GM18870 (cell line): Measurements from ENCODE around the gene THTPA.
A peak's percentile ranks its signal among the peaks of the same experiment; 100 is the strongest.

Source experiments
- ATAC-seq: cut with Tn5 transposase; IDR thresholded peaks from one replicate; pipeline ENCODE4 v1.9.1; 2021; ENCODE audit warnings: moderate library complexity; ENCODE audit not compliant: unreplicated experiment

The THTPA gene

DNA sequence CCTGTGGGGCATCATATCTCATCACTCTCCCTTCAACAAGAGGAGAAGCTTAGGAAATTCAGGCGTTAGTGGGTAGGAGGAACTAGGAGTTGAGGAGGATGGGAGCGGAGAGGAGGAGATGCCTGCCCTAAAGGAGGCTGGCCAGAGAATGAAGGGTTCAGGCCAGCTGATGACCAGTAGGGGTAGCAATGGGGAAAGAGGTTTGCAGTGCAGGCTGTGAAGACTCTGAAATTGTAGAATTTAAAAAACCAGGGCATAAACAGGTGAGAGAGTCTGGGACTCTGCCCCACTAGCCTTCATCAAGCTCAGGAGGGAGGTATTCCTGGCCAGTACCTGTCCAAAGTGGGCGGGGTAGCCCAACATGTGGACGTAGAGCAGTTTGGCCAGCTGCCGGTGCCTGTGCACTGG is 10.7 kb downstream of the THTPA start:
- ATAC-seq, result no peak

GRCh38 chr14:23567186-23568020 is 11.3 kb downstream of the THTPA start, which contains the start of gene AP1G2:
TSS of gene AP1G2 (minus strand) at chr14:23567791. CDS start at chr14:23567314, 477 bp downstream.
- peak; percentile 59 for ATAC-seq

DNA sequence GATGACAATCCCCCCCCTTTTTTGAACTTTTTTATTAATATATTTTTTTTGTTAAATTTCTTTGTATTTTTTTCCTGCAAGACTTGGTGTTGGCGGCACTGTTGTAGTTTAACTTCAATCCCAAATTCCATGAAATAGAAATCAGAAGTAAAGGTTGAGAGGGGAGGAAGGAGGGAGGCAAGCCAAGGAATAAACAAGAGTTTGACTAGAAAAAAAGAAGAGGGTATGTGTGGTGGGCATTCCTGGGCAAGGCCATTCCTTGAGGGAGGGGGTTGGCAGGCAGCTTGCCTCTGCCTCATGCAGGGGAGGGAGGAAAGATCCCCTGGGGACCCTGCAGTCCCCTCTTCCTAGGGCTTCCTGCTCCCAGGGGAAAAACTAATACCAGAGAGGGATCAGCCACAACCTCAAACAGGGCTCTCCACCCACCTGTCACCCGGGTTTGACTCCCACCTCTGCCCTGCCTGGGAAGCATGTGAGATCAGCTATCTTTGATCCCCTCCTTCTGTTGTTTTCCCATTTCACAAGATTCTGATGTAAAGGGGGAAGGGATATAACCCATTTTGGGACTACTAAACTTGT is 12.0 kb downstream of the THTPA start:
- ATAC-seq, result no peak

DNA sequence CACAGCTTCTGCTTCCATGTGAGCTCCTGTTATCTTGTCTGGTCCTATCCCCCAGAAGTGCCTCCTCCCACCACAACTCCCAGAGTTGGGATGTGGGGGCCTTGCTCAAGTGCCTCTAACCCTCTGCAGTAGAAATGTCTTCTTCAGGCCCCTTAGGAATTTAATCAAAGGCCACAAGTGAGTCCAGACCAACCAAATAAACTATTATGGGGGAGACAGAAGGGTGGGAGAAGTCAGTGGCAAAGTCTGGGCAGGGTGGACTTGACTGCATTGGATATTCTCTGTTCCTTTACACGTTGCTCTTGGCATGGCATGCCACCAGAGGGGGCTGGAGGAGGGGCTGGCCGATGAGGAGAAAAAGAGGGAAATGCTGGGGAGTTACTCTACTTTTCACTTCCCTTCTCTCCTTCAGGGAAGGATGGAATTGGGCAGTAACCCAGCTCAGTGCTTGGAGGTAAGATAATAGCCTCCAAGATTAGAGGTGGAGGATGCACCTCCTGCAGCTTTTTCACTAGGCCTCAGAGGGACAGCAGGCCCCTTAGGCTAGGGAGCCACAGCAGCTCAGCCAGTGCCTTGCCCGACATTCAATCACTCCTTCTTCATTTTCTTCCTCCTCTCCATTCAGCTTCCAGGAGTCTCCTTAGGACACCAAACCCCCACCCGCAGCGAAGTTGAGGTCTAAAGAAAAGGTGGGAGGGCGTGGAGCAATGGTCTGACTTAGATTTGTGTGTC is 12.7 kb downstream of the THTPA start:
- no peak for ATAC-seq

DNA sequence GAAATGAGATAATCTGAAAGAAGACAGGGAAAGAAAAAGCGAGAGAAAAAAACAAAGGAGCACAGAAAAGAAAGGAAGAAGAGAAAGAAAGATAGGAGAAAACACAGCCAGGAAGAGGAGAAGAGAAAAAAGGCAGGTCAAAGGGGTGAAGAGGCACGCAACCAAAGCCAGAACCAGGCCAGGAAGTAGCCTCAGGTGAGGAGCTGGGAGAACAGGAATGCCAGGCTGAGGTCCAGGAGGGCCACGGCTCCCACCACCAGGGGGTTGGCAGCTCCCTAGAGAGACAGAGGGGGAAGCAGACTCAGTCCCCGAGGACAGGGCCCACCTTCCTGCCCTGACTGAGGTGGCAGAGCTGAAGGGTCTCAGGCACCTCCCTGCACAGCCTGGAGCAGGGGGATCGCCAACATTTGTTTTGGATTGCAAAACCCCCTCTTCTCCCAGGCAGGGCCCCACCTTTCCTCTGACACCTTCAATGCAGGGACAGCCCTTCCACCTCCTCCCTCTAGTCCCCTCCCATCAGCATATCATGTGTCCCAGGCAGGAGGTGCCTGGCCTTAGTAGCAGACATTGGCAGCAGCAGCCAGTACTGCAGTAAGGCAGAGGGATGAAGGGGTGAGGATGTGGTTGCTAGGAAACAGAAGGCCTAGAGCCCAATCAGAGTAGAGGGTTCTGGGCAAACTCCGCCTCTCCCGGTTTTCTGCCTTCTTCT is 13.5 kb downstream of the THTPA start:
- no peak for ATAC-seq

GRCh38 chr14:23570806-23571483 is 14.9 kb downstream of the THTPA start:
- no peak for ATAC-seq

GRCh38 chr14:23571701-23572523 is 15.8 kb downstream of the THTPA start:
- ATAC-seq, result no peak

- no peak for ATAC-seq
Measured at GRCh38 chr14:23572524-23572828, 16.4 kb downstream of the THTPA start.

GRCh38 chr14:23572836-23573235 is 16.8 kb downstream of the THTPA start:
- ATAC-seq, result no peak

DNA sequence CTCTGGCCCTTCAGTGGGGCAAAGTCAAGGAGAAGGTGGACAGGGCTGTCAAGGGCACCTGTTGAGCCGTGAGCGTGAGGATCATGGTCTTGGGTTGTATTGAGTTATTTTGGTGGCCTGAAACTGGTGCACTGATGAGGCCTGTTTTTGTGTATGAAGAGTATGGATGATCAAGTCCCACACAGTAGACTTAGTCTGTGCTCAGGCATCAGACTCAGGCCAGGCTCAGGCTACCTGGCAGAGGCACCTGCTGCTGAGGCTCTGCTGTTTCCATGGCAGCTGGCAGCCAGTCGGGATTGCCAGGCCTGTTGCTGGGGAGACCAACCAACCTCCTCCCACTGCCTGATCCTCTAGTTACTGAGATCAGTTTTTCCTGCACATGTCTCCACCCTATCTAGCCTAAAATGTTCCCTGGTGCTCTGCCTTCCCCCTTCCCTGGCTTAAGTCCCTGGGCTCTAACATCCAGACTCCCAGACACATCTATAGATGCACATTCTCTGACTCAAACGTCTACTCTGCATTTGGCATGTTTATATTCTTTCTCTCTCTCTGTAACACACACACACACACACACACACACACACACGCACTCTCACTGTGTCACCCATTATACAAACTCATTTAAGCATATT is 17.4 kb downstream of the THTPA start:
- no peak for ATAC-seq

GRCh38 chr14:23577004-23577681 is 21.1 kb downstream of the THTPA start:
- no peak for ATAC-seq

DNA sequence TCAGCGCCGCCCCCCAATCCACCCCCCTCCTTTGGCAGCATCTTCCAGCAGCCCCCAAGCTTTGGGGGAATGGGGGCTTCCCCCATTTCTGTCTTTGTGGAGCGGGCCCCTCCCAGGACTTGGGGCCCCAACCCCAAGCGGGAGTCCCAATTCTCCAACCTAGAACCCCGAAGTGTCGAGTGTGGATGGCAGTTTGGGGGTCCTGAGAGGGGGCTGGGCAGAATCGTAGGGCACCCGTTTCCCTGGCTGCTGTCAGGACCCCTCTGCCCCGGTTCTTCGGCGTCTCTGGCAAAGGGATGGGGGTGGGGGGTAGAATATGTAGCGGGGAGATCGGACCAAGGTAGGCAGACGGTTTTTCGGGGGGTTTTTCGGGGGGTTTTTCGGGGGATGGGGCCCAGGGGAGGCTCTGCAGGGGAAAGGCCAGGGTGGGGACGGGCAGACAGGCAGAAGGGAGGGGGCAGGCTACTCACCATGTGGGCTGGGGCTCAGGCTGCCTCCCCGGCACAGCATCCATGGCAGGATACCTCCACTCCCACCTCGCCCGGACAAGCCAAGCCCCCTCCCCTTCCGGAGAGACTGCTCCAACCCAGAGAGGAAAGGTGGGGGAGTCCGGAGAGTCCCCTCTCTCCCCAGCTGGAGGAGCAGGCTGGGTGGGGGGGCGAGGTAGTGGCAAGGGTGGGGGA is 21.8 kb downstream of the THTPA start:
- ATAC-seq, result no peak

GRCh38 chr14:23578560-23579310 is 22.7 kb downstream of the THTPA start, which contains the start of gene JPH4:
TSS of gene JPH4 (minus strand) at chr14:23578790. CDS start at chr14:23577453, 1,337 bp downstream.
- ATAC-seq, result no peak

- no peak for ATAC-seq
Measured at GRCh38 chr14:23579311-23579630, 23.2 kb downstream of the THTPA start.

GRCh38 chr14:23579739-23580138 is 23.7 kb downstream of the THTPA start:
- ATAC-seq, result no peak

GRCh38 chr14:23580152-23580926 is 24.3 kb downstream of the THTPA start:
- ATAC-seq, result no peak

- ATAC-seq, result no peak
Measured at GRCh38 chr14:23580948-23581281, 24.8 kb downstream of the THTPA start.
